RWPE1 (cell line): Measurements from ENCODE around the gene MT1F.

Experiments
- CTCF ChIA-PET: fragments of 350-600 bp; sonication (Branson Sonifier 250); formaldehyde crosslinking; extraction: SDS; loops from one replicate; lab custom pipeline; 2021; lab: Yijun Ruan, JAX
- POLR2A ChIA-PET: fragments of 400-600 bp; formaldehyde crosslinking; extraction: SDS; loops from one replicate; lab custom pipeline; 2020; ENCODE audit warnings: antibody characterized with exemption; ENCODE audit not compliant: low non-redundant PET; lab: Yijun Ruan, JAX
- DNase-seq: peaks from one replicate; pipeline ENCODE4 v3.0.0; 2012; ENCODE audit warnings: low spot score
- H3K27ac ChIP-seq: fragments of 450-650 bp; 2 replicates; pipeline ENCODE4 v1.5.1; 2017
- TF ChIP-seq, protein P1 (sequence below): fragments of 450-650 bp; conservative IDR thresholded peaks from 2 replicates; pipeline ENCODE4 v1.5.1; 2017; ENCODE audit warnings: low read depth, mild to moderate bottlenecking

The MT1F gene

DNA sequence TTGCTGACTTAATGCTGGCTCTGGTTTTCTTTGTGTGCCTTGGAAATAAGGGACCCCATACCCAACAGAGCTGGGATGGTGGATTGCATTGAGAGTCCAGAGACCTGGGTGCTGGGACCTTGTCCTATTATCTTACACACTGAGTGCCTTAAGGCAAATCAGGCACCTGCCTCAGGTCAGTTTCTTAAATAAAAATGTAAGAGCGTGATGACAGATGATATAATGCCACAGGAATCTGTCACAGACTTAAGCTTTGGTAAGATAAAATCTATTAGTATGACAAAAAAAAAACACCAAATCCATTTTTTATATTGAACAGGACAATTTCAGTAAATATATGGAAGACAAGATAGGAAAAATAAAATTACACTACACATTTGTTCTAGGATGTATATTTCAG is 17.7 kb upstream of the MT1F start:
- ChIA-PET CTCF (interaction anchor here (0.6 kb wide), 1 partner anchor 58 kb away, joined by 3 read pairs; no protein-coding TSS in a partner anchor), POLR2A (no interaction called here)

GRCh38 chr16:56641166-56641565 is 16.6 kb upstream of the MT1F start:
- ChIA-PET POLR2A (no interaction called here), CTCF (no interaction called here)
- TF ChIP-seq, protein P1, sequence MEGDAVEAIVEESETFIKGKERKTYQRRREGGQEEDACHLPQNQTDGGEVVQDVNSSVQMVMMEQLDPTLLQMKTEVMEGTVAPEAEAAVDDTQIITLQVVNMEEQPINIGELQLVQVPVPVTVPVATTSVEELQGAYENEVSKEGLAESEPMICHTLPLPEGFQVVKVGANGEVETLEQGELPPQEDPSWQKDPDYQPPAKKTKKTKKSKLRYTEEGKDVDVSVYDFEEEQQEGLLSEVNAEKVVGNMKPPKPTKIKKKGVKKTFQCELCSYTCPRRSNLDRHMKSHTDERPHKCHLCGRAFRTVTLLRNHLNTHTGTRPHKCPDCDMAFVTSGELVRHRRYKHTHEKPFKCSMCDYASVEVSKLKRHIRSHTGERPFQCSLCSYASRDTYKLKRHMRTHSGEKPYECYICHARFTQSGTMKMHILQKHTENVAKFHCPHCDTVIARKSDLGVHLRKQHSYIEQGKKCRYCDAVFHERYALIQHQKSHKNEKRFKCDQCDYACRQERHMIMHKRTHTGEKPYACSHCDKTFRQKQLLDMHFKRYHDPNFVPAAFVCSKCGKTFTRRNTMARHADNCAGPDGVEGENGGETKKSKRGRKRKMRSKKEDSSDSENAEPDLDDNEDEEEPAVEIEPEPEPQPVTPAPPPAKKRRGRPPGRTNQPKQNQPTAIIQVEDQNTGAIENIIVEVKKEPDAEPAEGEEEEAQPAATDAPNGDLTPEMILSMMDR: no peak
- no peak overlapping the region for H3K27ac ChIP-seq
- no peak for DNase-seq

More for the DNA sequence above, 17.7 kb upstream of the MT1F start:
- H3K27ac ChIP-seq: no peak overlapping the region
- DNase-seq: no peak
- TF ChIP-seq, protein P1: no peak

GRCh38 chr16:56643080-56643778 is 14.5 kb upstream of the MT1F start:
- DNase-seq: no peak
- peak overlapping the region; percentile 44 for H3K27ac ChIP-seq
- TF ChIP-seq, protein P1: no peak; the same call in 1 of the 2 replicates
- ChIA-PET POLR2A (no interaction called here), CTCF (interaction anchor here (0.6 to 0.7 kb wide), 2 partner anchors 18 to 24 kb away, joined by 3 to 6 read pairs; no protein-coding TSS in a partner anchor)

DNA sequence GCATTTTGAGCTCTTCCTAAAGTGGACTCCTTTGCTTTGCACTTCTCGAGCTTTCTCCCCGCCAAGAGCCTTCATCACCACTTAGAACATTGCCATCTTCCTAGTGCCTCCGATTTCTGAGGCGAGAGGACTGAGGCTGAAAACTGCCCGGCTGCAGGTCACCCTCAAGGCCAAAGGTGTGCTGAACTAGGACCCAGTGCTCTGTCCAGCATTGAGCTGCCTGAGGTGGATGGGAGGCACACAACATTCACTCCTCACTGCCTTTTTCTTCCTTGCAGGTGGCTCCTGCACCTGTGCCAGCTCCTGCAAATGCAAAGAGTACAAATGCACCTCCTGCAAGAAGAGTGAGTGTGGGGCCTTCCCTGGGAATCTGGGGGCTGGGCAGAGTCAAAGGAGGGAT is 13.9 kb upstream of the MT1F start:
- TF ChIP-seq, protein P1: no peak
- H3K27ac ChIP-seq: peak overlapping the region; percentile 44
- CTCF ChIA-PET: interaction anchor here (0.6 to 0.7 kb wide), 3 partner anchors 19 to 79 kb away, joined by 3 to 6 read pairs (median 4); no protein-coding TSS in a partner anchor
- DNase-seq: no peak
- POLR2A ChIA-PET: no interaction called here

DNA sequence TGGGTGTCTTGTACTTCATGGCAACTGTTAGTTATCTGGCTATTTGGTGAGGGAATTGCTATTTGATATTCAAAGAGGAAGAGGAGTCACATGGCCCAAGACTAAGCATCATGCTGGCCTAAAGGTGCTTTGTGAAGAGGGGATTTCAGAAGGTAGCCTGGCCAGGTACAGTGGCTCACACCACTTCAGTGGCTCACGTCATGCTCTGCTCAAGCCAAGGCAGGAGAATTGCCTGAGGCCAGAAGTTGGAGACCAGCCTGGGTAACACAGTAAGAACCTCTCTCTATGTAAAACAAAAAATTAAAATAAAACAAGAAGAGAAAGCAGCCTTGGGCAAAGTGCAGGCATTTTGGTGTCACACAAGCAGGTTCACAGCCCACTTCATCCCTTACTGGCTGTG is 12.4 kb upstream of the MT1F start:
- POLR2A ChIA-PET: no interaction called here
- DNase-seq: no peak

DNA sequence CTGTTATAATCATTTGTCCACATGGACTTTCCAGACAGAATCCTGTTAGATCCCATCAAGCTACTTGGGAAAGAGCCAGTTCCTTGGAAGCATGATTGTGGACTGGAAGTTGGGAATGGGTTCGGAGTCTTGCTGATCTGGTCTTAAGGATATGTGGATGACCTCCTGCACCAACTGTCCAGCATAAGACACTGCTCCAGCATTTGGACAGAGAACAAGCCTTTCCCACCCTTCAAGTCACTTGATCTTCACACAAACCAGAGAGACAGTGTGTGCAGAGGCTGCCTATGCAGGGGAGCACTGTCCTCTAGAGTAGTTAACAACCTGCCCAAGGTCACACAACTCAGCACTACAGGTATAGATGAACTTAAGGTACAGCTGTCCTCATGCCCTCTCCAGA is 11.9 kb upstream of the MT1F start:
- TF ChIP-seq, protein P1: no peak
- CTCF ChIA-PET: no interaction called here
- H3K27ac ChIP-seq: no peak overlapping the region
- POLR2A ChIA-PET: no interaction called here
- DNase-seq: no peak

More for the DNA sequence above, 12.4 kb upstream of the MT1F start:
- CTCF ChIA-PET: no interaction called here
- TF ChIP-seq, protein P1: no peak
- no peak overlapping the region for H3K27ac ChIP-seq
